GM21515 (cell line): ENCODE data around the gene PROSER3.
"Not testable (repeated sequence)": the region's sequence is repeated elsewhere in the genome, so short reads cannot be mapped to it uniquely, and the experiment has no call there.

Experiments used
- ATAC-seq: cut with Tn5 transposase; IDR thresholded peaks from one replicate; pipeline ENCODE4 v1.9.1; 2021; ENCODE audit not compliant: unreplicated experiment

The PROSER3 gene

GRCh38 chr19:35722461-35722860, 35.5 kb upstream of the PROSER3 start:
- no peak for ATAC-seq

DNA sequence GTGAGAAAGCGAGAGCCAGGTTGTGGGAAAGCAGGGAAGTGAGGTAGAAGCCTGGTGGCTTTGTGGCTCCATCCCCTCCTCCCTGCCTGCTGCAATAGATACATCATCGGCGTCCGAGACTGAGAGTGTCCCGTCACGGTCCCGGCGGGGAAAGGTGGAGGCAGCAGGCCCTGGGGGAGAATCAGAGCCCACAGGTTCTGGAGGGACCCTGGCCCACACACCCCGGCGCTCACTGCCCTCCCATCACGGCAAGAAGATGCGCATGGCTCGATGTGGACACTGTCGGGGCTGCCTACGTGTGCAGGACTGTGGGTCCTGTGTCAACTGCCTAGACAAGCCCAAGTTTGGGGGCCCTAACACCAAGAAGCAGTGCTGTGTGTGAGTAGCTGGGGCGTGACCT, 35.1 kb upstream of the PROSER3 start:
- ATAC-seq: no peak

- ATAC-seq: no peak
Observed at GRCh38 chr19:35723671-35724070, 34.3 kb upstream of the PROSER3 start.

DNA sequence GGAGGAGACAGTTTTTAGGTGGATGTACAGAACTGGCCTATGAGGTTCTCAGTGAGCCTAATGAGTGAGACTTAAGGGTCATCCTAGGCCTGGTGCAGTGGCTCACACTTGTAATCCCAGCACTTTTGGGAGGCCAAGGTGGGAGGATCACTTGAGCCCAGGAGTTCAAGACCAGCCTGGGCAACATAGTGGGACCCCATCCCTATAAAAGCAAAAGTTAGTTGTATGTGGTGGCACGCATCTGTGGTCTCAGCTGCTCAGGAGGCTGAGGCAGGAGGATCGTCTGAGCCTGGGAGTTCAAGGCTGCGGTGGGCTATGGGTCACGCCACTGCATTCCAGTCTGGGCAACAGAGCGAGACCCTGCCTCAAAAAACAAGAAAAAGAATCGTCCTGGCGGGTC, 33.8 kb upstream of the PROSER3 start:
- not testable (repeated sequence) for ATAC-seq

DNA sequence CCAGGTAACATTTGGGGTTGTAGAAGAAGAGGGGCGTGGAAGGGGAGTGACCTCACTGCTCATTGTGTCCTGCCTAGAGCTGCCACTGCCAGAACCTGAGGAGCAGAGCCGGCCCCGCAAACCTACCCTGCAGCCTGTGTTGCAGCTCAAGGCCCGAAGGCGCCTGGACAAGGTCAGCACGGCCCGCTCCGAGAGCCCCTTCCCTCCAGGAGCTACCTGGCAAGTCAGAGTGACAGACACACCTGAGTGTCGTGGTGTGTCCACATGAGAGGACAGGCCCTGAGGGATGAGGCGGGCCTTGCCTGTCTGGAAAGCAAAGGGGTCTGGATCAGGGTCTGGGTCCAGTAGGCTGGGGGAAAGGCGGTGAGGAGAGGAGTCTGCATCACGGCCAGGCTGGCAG, 33.4 kb upstream of the PROSER3 start:
- no peak for ATAC-seq

DNA sequence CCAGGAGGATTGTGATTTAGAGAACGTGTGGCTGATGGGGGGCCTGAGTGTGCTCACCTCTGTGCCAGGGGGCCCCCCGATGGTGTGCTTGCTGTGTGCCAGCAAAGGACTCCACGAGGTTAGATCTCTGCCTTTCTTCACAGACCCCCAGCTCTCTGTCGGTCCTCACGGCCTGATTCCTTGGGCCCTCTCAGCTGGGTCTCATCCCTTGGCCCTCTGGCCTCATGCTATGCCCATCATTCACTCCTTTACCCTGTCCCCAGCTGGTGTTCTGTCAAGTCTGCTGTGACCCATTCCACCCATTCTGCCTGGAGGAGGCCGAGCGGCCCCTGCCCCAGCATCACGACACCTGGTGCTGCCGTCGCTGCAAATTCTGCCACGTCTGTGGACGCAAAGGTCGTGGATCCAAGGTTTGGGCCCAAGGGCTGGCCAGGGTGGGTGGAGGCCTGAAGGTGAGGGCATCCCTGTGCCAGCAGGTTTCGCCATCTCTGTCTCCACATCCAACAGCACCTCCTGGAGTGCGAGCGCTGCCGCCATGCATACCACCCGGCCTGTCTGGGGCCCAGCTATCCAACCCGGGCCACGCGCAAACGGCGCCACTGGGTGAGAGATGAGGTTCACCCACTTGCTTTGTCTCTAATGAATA, 32.6 kb upstream of the PROSER3 start:
- no peak for ATAC-seq

GRCh38 chr19:35727053-35727955, 30.7 kb upstream of the PROSER3 start:
- ATAC-seq: no peak

DNA sequence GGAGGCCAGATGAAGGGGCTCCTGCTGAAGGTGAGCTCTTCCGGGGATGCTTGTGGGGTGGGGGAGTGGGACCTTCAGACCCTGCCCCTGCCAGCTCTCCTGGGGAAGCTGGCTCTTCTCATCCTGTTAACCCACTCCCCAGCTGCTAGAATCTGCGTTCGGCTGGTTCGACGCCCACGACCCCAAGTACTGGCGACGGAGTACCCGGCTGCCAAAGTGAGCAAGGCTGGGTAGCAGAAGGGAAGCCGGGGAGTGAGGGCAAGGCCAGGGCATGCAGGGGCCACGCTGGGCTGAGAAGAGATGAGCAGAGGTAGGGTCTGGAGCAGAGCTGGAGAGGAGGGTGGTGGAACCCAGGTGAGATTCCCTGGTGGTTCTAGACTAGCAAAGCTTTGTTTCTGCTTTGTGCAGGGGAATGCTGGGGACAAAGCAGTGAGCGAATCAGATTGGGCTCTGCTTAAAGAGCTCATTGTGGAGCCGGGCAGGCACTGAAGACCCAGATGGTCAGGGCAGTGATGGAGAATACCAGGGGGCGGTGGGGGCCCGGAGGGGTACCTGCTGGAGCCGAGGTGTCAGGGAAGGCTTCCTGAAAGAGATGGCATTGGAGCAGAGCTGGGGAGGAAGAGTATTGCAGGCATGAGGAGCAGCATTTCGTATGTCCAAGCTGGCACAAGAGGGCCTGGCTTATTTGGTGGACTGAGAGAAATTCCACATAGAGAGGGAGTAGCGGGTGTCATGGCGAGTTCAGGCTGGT, 29.8 kb upstream of the PROSER3 start:
- ATAC-seq: no peak

GRCh38 chr19:35729021-35729420, 29.0 kb upstream of the PROSER3 start:
- ATAC-seq: no peak

- no peak for ATAC-seq
Observed at GRCh38 chr19:35729763-35730162, 28.2 kb upstream of the PROSER3 start.

DNA sequence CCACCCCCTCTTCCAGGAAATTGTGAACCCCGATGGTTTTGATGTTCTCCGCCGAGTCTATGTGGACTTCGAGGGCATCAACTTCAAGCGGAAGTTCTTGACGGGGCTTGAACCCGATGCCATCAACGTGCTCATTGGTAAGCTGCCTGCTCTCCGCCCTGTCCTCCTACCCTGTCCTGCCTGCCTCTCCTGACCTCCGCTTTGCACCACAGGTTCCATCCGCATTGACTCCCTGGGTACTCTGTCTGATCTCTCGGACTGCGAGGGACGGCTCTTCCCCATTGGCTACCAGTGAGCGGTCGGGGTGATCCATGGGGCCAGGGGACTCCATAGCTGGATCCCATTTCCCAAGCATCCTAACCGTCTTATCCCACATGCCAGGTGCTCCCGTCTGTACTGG, 27.6 kb upstream of the PROSER3 start:
- ATAC-seq: no peak

GRCh38 chr19:35731353-35731752, 26.6 kb upstream of the PROSER3 start:
- ATAC-seq: no peak

DNA sequence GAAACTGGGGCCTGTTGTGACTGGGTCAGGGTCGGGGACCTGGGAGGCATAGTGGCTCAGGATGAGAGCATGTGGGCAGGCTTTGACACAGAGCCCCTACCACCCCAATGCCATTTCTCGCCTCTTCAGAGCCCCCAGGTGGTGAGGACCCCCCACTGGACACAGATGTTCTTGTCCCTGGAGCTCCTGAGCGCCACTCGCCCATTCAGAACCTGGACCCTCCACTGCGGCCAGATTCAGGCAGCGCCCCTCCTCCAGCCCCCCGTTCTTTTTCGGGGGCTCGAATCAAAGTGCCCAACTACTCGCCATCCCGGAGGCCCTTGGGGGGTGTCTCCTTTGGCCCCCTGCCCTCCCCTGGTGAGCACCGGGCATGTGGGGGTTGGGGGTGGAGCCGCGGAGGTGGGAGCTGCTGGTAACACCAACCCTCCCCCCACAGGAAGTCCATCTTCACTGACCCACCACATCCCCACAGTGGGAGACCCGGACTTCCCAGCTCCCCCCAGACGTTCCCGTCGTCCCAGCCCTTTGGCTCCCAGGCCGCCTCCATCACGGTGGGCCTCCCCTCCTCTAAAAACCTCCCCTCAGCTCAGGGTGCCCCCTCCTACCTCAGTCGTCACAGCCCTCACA, 26.1 kb upstream of the PROSER3 start:
- no peak for ATAC-seq

GRCh38 chr19:35732540-35733179, 25.3 kb upstream of the PROSER3 start:
- ATAC-seq: no peak

DNA sequence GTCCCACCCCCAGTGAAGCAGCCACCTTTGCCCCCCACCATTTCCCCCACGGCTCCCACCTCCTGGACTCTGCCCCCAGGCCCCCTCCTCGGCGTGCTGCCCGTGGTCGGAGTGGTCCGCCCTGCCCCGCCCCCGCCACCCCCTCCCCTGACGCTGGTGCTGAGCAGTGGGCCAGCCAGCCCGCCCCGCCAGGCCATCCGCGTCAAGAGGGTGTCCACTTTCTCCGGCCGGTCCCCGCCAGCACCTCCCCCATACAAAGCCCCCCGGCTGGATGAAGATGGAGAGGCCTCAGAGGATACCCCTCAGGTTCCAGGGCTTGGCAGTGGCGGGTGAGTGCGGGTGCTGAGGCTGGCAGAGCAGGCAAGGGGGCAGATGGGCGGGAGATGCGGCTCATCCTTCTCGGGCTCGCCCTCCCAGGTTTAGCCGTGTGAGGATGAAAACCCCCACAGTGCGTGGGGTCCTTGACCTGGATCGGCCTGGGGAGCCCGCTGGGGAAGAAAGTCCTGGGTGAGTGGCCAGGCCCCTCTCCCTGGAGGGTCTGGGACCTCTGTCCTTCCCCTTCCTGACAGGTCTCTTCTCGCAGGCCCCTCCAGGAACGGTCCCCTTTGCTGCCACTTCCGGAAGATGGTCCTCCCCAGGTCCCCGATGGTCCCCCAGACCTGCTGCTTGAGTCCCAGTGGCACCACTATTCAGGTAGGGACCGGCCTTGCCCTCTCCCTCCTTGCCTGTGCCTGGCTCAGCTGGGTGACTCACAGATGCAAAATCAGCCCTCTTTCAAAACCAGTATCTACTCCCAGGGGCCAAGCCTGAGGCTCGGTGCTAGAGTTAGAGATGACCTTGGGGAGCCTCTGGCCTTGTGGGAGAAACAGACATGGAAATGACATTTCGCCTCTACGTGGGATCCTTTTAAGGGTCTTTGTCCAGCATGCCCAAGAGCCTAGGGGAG, 24.5 kb upstream of the PROSER3 start:
- no peak for ATAC-seq

DNA sequence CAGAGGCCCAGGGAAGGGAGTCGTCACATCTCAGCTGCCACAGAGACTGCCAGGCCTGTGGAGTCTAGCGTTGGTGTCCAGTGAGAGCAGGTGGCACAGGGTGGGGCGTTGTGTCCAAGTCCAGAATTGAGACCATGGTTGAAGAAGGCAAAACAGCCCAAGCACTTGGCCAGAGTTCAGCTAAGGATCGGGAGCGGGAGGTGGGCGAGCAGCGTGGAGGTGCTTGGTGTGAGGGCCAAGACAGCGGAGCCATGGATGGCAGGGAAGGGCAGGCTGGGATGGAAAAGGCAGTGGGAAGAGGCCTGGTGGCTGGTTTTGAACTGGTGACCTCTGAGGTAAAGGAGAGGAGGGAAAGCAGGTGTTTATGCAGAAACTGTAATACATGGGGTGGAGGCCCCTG, 23.7 kb upstream of the PROSER3 start:
- no peak for ATAC-seq

- no peak for ATAC-seq
Observed at GRCh38 chr19:35734889-35735288, 23.1 kb upstream of the PROSER3 start.

GRCh38 chr19:35736913-35737886, 20.8 kb upstream of the PROSER3 start:
- no peak for ATAC-seq
